GM10248 (cell line): ENCODE data around the gene SLC7A9.
"Not testable (repeated sequence)": the region's sequence is repeated elsewhere in the genome, so short reads cannot be mapped to it uniquely, and the experiment has no call there.

Experiments
- CTCF ChIA-PET: fragments of 300-600 bp; sonication (Branson Sonifier 250); formaldehyde crosslinking; extraction: SDS; loops from one replicate; lab custom pipeline; 2021; ENCODE audit warnings: antibody characterized with exemption; lab: Yijun Ruan, JAX
- POLR2A ChIA-PET: fragments of 350-650 bp; sonication (Branson Sonifier 250); formaldehyde crosslinking; extraction: SDS; loops from one replicate; lab custom pipeline; 2020; ENCODE audit warnings: antibody characterized with exemption; lab: Yijun Ruan, JAX
- DNase-seq: peaks from one replicate; pipeline ENCODE4 v3.0.0; 2012; ENCODE audit errors: extremely low spot score
- TF ChIP-seq, protein P1 (sequence below): IDR thresholded peaks from 2 replicates; pipeline ENCODE4 v1.5.1; 2012; ENCODE audit warnings: mild to moderate bottlenecking, low read depth; ENCODE audit errors: extremely low read depth, missing control alignments, control extremely low read depth

SLC7A9 gene

DNA sequence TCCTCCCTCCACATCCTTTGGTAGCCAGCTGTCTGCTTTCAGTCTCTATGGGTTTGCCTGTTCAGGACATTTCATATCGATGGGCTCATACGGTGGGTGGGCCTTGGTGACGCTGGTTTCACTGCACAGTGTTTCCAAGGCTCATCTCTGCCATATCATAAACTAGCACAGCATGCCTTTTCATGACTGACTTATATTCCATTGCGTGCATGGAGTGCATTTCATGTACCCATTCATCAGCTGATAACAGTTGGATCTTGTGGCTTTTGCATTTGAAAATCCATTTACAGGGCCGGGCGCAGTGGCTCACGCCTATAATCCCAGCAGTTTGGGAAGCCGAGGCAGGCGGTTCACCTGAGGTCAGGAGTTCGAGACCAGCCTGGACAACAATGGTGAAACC, 80.1 kb downstream of the SLC7A9 start:
- POLR2A ChIA-PET, result no interaction called here
- CTCF ChIA-PET, result interaction anchor here (0.6 kb wide), 1 partner anchor 245 kb away, joined by 3 read pairs; no protein-coding TSS in a partner anchor
- no peak for DNase-seq
- TF ChIP-seq, protein P1, sequence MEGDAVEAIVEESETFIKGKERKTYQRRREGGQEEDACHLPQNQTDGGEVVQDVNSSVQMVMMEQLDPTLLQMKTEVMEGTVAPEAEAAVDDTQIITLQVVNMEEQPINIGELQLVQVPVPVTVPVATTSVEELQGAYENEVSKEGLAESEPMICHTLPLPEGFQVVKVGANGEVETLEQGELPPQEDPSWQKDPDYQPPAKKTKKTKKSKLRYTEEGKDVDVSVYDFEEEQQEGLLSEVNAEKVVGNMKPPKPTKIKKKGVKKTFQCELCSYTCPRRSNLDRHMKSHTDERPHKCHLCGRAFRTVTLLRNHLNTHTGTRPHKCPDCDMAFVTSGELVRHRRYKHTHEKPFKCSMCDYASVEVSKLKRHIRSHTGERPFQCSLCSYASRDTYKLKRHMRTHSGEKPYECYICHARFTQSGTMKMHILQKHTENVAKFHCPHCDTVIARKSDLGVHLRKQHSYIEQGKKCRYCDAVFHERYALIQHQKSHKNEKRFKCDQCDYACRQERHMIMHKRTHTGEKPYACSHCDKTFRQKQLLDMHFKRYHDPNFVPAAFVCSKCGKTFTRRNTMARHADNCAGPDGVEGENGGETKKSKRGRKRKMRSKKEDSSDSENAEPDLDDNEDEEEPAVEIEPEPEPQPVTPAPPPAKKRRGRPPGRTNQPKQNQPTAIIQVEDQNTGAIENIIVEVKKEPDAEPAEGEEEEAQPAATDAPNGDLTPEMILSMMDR, result no peak

DNA sequence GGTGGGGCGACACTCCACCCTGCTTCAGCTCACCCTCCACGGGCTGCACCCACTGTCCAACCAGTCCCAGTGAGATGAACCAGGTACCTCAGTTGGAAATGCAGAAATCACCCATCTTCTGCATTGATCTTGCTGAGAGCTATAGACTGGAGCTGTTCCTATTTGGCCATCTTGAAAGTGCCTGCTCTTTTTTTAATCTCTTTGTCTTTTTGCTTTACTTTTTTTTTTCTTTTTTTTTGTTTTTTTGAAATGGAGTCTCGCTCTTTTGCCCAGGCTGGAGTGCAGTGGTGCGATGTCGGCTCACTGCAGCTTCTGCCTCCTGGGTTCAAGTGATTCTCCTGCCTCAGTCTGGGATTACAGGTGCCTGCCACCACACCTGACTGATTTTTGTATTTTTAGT, 81.7 kb downstream of the SLC7A9 start:
- DNase-seq, CTCF ChIA-PET, POLR2A ChIA-PET: not testable (repeated sequence)

DNA sequence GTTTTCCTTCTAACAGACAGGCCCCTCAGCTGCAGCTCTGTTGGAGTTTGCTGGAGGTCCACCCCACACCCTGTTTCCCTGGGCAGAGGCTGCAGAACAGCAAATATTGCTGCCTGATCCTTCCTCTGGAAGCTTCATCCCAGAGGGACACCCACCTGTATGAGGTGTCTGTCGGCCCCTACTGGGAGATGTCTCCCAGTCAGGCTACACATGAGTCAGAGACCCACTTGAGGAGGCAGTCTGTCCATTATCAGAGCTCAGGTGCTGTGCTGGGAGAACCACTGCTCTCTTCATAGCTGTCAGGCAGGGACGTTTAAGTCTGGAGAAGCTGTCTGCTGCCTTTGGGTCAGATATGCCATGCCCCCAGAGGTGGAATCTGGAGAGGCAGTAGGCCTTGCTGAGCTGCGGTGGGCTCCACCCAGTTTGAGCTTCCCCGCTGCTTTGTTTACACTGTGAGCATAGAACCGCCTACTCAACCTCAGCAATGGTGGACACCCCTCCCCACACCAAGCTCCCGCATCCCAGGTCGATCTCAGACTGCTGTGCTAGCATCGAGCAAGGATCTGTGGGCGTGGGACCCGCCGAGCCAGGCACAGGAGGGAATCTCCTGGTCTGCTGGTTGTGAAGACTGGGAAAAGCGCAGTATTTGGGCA, 82.3 kb downstream of the SLC7A9 start:
- CTCF ChIA-PET, result interaction anchor here (0.9 kb wide), 1 partner anchor 9 kb away, joined by 3 read pairs; no protein-coding TSS in a partner anchor
- POLR2A ChIA-PET, DNase-seq: not testable (repeated sequence)

DNA sequence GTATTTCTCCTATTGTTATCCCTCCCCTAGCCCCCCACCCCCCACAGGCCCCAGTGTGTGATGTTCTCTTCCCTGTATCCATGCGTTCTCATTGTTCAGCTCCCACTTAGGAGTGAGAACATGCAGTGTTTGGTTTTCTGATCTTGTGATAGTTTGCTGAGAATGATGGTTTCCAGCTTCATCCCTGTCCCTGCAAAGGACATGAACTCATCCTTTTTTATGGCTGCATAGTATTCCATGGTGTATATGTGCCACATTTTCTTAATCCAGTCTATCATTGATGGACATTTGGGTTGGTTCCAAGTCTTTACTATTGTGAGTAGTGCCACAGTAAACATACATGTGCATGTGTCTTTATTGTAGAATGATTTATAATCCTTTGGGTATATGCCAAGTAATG, 87.5 kb downstream of the SLC7A9 start:
- POLR2A ChIA-PET, CTCF ChIA-PET, DNase-seq: not testable (repeated sequence)

DNA sequence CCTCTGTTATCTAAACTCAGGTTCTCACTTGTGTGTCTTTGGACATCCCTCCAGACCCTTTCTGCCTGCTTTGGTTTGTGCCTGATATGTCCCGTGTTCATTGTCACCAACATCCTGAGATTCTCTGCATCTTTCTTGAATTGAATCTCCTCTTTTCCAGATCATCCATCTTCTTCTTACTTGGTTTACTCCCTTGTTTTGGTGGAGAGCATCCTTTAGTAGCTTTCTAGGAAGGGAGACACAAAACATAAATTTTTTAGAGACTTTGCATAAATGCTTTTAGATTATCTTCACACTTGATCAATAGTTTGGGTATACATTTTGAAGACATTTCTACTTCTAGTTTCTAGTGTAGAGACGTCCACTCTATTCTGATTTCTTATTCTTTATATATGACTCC, 88.3 kb downstream of the SLC7A9 start:
- POLR2A ChIA-PET, result no interaction called here
- no peak for DNase-seq
- CTCF ChIA-PET, result interaction anchor here (1.5 kb wide), 1 partner anchor 14 kb away, joined by 3 read pairs; no protein-coding TSS in a partner anchor
- TF ChIP-seq, protein P1, result no peak
